ENCODE measurements around the gene BCOR.

BCOR gene

GRCh38 chrX:40096395-40097091 is 1.2 kb downstream of the BCOR start:
- no peak for TF ChIP-seq CTCF (conservative IDR thresholded peaks at IDR 0.05)
- H3K27ac ChIP-seq = peak overlapping the region; percentile 81

- peak overlapping the region; percentile 81 for H3K27ac ChIP-seq
- no peak for TF ChIP-seq CTCF (conservative IDR thresholded peaks at IDR 0.05)
Observed at GRCh38 chrX:40095583-40096394, 2.0 kb downstream of the BCOR start.

- peak overlapping the region; percentile 81 for H3K27ac ChIP-seq
- no peak for TF ChIP-seq CTCF (conservative IDR thresholded peaks at IDR 0.05)
Observed at GRCh38 chrX:40094900-40095582, 2.7 kb downstream of the BCOR start.

GRCh38 chrX:40094041-40094899 is 3.5 kb downstream of the BCOR start:
- H3K27ac ChIP-seq = peak overlapping the region; percentile 81
- no peak for TF ChIP-seq CTCF (conservative IDR thresholded peaks at IDR 0.05)

GRCh38 chrX:40093586-40093985 is 4.2 kb downstream of the BCOR start:
- H3K27ac ChIP-seq = peak overlapping the region; percentile 81
- TF ChIP-seq CTCF (conservative IDR thresholded peaks at IDR 0.05) = no peak

GRCh38 chrX:40092808-40093435 is 4.8 kb downstream of the BCOR start:
- TF ChIP-seq CTCF (conservative IDR thresholded peaks at IDR 0.05) = no peak

More at GRCh38 chrX:40092808-40093435, 4.8 kb downstream of the BCOR start:
- no peak overlapping the region for H3K27ac ChIP-seq

Data from VCaP (cell line).